ENCODE results near the gene ATG101.

Gene ATG101

DNA sequence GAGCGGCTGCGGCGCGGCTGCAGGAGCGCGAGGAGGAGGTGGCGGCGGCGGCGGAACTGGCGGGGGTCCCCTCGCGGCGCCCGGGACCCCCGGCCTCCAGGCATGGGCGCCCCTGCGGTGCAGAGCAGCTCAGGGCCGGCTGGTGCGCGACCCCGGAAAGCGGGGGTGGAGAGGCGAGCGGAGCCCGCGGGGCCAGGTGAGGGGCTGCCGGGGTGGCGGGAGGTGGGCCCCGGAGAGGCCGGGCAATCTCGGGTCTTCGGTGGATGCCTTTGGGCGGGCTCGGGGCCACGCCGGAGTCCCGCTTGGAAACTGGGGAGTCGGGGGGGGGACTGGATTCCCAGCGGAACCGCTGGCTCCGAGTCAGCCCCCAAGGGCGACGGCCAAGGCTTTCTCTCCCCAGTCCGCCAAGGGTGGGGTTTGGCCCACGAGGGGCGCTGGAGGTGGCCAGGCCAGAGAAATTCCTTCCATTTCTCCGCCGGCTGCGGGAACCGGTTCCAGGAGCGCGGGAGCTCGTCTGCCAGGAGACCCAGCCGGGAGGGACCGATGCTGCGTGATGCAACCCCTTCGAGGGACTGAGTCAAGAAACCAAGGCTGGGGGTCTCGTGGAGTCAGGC lies 32.4 kb upstream of the ATG101 start:
- H3K4me1 Mint-ChIP-seq = peaks cover 47% of the 10 kb centered on the region
- H3K27ac Mint-ChIP-seq = no peak overlapping the region
- peak; percentile 54 for DNase-seq
- H3K36me3 Mint-ChIP-seq (ENCODE audit: low read depth) = no peaks in the 10 kb centered on the region
- H3K4me3 Mint-ChIP-seq = peak overlapping the region; percentile 84
- TF ChIP-seq, protein P1, sequence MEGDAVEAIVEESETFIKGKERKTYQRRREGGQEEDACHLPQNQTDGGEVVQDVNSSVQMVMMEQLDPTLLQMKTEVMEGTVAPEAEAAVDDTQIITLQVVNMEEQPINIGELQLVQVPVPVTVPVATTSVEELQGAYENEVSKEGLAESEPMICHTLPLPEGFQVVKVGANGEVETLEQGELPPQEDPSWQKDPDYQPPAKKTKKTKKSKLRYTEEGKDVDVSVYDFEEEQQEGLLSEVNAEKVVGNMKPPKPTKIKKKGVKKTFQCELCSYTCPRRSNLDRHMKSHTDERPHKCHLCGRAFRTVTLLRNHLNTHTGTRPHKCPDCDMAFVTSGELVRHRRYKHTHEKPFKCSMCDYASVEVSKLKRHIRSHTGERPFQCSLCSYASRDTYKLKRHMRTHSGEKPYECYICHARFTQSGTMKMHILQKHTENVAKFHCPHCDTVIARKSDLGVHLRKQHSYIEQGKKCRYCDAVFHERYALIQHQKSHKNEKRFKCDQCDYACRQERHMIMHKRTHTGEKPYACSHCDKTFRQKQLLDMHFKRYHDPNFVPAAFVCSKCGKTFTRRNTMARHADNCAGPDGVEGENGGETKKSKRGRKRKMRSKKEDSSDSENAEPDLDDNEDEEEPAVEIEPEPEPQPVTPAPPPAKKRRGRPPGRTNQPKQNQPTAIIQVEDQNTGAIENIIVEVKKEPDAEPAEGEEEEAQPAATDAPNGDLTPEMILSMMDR (IDR thresholded peaks at IDR 0.05) = no peak
- H3K9me3 Mint-ChIP-seq = no peaks in the 10 kb centered on the region
- peaks cover 36% of the 10 kb centered on the region for H3K27me3 Mint-ChIP-seq (ENCODE audit: low read depth, poor library complexity)

DNA sequence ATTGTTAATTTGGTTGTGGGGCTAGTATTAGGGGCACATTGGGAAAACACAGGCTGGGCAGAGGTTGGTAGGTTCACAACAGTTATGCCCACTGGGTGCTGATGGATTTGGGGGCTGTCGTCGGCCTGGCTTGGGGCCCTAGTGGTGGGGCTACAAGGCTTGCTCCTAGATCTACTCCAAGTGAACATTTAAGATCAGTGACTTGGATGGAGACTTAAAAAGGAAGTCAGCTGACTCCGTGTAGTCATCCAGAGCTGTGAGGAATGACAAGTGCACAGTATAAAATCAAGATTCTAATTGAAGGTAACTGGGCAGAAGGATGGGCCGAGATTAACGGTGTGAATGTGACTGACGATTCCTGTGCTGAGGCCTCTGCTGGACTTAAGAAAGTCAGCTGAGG lies 31.3 kb upstream of the ATG101 start:
- Mint-ChIP-seq H3K36me3 (ENCODE audit: low read depth) (no peaks in the 10 kb centered on the region), H3K9me3 (no peaks in the 10 kb centered on the region), H3K4me1 (peaks cover 37% of the 10 kb centered on the region), H3K27me3 (ENCODE audit: low read depth, poor library complexity) (peaks cover 35% of the 10 kb centered on the region), H3K27ac (no peak overlapping the region), H3K4me3 (peak overlapping the region; percentile 84)
- DNase-seq = no peak
- TF ChIP-seq, protein P1 (IDR thresholded peaks at IDR 0.05) = no peak

DNA sequence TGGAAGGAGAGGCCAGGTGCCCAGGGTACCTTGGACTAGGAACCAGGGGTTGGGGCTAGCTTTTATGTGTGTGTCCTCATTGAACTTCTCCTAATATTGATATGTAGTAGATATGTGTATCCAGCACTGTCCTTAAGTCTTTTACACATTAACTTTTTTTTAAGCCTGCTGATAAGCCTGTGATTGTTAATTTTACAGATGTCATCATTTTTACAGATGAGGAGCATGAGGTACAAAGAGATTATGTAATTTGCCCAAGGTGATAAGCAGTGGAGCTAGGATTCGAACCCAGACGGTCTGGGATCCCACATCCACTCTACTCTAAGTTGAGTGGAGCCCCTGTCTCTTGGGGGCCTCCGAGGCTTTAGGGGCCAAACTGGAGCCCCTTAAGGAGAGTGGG lies 28.7 kb upstream of the ATG101 start:
- Mint-ChIP-seq H3K9me3 (no peaks in the 10 kb centered on the region), H3K4me3 (no peak overlapping the region), H3K27ac (no peak overlapping the region), H3K36me3 (ENCODE audit: low read depth) (no peaks in the 10 kb centered on the region), H3K4me1 (peaks cover 28% of the 10 kb centered on the region), H3K27me3 (ENCODE audit: low read depth, poor library complexity) (peaks cover 12% of the 10 kb centered on the region)
- no peak for DNase-seq
- TF ChIP-seq, protein P1 (IDR thresholded peaks at IDR 0.05) = no peak

DNA sequence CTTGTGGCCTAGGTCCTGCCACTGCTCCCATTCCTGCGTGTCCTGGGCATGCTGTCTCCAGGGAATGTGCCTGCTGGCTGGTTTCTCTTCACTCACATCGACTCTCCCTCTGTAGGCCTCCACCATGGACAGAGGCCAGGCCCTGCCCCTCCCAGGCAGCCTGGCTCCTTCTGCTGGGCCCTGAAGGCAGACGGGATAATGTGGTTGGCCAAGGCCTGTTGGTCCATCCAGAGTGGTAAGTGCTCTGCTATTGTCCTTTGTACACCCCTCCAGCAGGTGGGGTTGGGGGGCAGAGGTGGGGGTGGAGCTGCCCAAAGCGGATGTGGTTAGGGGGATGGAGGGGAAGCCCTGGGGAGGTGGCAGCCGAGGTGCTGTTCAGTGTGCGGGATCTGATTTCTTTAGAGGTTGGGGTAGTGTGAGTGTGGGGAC lies 28.1 kb upstream of the ATG101 start:
- TF ChIP-seq, protein P1 (IDR thresholded peaks at IDR 0.05) = no peak
- no peak for DNase-seq
- no peak overlapping the region for H3K4me3 Mint-ChIP-seq
- peaks cover 9% of the 10 kb centered on the region for H3K27me3 Mint-ChIP-seq (ENCODE audit: low read depth, poor library complexity)
- no peak overlapping the region for H3K27ac Mint-ChIP-seq
- H3K4me1 Mint-ChIP-seq = peaks cover 23% of the 10 kb centered on the region
- no peaks in the 10 kb centered on the region for H3K9me3 Mint-ChIP-seq
- no peaks in the 10 kb centered on the region for H3K36me3 Mint-ChIP-seq (ENCODE audit: low read depth)

DNA sequence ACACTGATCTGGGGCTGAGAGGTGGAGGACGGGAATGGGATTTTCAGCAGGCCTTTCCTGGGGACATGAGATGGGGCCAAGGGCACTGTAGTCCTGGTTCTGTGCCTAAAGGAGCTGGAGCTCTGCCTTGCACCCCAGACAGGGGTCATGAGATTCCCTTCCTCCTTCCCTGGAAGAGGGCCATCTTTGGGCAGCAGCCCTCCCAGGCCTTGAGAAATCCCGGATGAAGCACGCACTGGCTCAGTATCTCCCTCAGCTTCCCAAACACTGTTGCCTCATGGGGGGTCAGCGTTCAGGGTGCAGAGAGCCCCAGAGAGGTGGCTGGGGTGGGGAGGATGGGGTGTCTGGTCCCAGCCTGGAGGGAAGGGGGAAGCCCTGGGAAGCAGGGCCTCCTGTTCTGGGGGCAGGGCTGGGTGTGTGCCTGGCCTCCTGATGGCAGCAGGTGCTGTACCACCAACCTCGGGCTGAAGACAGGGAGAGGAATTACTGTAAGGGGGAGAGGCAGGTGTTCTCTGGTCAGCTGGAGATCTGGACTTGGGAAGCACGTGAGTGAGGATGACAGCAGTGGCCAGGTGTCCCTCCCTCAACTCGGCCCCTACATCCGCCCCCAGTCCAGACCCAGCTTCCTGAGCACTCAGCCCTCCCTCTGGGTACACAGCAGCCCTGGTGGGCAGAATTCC lies 26.9 kb upstream of the ATG101 start:
- Mint-ChIP-seq H3K4me3 (no peak overlapping the region), H3K9me3 (no peaks in the 10 kb centered on the region), H3K27ac (peak overlapping the region; percentile 29), H3K27me3 (ENCODE audit: low read depth, poor library complexity) (peaks cover 9% of the 10 kb centered on the region), H3K36me3 (ENCODE audit: low read depth) (no peaks in the 10 kb centered on the region), H3K4me1 (peaks cover 19% of the 10 kb centered on the region)
- TF ChIP-seq, protein P1 (IDR thresholded peaks at IDR 0.05) = no peak
- no peak for DNase-seq
